ENCODE results near the gene PHF3.

The PHF3 gene

DNA sequence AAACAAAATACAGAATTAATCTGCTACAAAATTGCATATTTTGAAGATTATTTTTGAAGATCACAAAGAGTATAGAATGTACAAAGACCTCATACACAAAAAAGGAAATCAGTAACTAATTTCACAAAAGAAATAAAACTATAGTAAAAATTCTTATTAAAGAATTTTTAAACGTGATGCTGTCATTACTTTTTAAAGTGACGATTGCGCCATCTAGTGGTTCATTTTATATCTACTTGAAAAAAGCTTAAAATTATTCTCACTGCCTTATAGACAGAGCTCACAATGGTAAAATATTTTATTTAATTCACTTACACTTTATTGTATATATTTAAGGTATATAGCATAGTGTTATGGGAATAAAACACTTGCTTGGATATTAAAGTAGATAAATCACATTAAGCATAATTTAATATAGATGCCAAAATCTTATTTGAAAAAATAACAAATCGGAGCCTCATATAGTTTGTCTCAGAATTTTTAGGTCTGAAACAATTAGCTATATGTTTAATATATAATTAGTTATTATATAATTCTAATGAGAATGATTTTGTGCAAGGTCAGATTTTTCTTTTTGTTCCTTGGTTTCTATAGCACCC, 128.8 kb downstream of the PHF3 start:
- no peak for DNase-seq (ENCODE audit: low read depth in 3 of 3)
